CD14-positive monocyte (primary cell): ENCODE measurements around the gene RAPGEF6. TPM values are rescaled to one million over a fixed set of nuclear protein-coding genes. Genes with fewer than 3 reads are reported as not detected.

Experiments
- DNase-seq, 3 donors: peaks; one replicate each; pipeline ENCODE4 v3.0.0-alpha.2; 2011 to 2022
- H2AFZ ChIP-seq: 2 replicates; pipeline ENCODE4 v1.6.0; 2012; ENCODE audit warnings: mild to moderate bottlenecking, low read depth, low read length, inconsistent platforms; ENCODE audit not compliant: insufficient read depth, poor library complexity, severe bottlenecking
- H3K27ac ChIP-seq, 2 donors: 1 replicate in 1 of 2; 2 replicates in 1 of 2; pipeline ENCODE4 v1.5.1; 2012 to 2013; ENCODE audit warnings: low read length in 2 of 2, control low read depth in 1 of 2, inconsistent platforms in 1 of 2, low read depth in 1 of 2, mild to moderate bottlenecking in 1 of 2
- H3K27me3 ChIP-seq, 2 donors: one replicate each; pipeline versions ENCODE4 v1.6.0 to v1.6.1; 2011 to 2013; ENCODE audit warnings: low read length in 2 of 2; ENCODE audit not compliant: control insufficient read depth in 2 of 2, insufficient read depth in 2 of 2
- H3K36me3 ChIP-seq, 2 donors: replicated peaks in 1 of 2; 1 replicate in 1 of 2; 2 replicates in 1 of 2; pipeline versions ENCODE4 v1.5.1 to v1.6.1; 2012 to 2013; ENCODE audit warnings: low read length in 2 of 2, control low read depth in 1 of 2, inconsistent platforms in 1 of 2, mild to moderate bottlenecking in 1 of 2; ENCODE audit not compliant: insufficient read depth in 2 of 2, control insufficient read depth in 1 of 2
- H3K4me1 ChIP-seq, 2 donors: 1 replicate in 1 of 2; 2 replicates in 1 of 2; pipeline versions ENCODE4 v1.5.1 to v1.6.1; 2012 to 2013; ENCODE audit warnings: low read length in 2 of 2, control low read depth in 1 of 2, inconsistent platforms in 1 of 2, mild to moderate bottlenecking in 1 of 2, moderate library complexity in 1 of 2; ENCODE audit not compliant: insufficient read depth in 2 of 2, control insufficient read depth in 1 of 2
- H3K4me2 ChIP-seq: replicated peaks from 2 replicates; pipeline ENCODE3; 2012; ENCODE audit warnings: low read length, moderate library complexity, mild to moderate bottlenecking; ENCODE audit not compliant: poor library complexity, severe bottlenecking; ENCODE audit errors: extremely low read depth
- H3K4me3 ChIP-seq, 3 experiments: fragments of 200-600 bp in 1 of 3; sonication (generic) in 1 of 3; replicated peaks in 1 of 3; 1 replicate in 2 of 3; 2 replicates in 1 of 3; pipeline ENCODE4 v1.5.1; 2011 to 2013; ENCODE audit warnings: low read length in 3 of 3, mild to moderate bottlenecking in 3 of 3, control low read depth in 2 of 3, low read depth in 2 of 3, inconsistent platforms in 1 of 3, moderate library complexity in 1 of 3
- H3K79me2 ChIP-seq: 2 replicates; pipeline ENCODE4 v1.6.0; 2012; ENCODE audit warnings: mild to moderate bottlenecking, control low read depth, inconsistent platforms, low read length, moderate library complexity; ENCODE audit not compliant: insufficient read depth
- H3K9ac ChIP-seq: 2 replicates; pipeline ENCODE4 v1.6.0; 2017; ENCODE audit warnings: low read length, mild to moderate bottlenecking; ENCODE audit not compliant: insufficient read depth, poor library complexity, severe bottlenecking
- H3K9me3 ChIP-seq, 2 donors: replicated peaks in 1 of 2; 1 replicate in 1 of 2; 2 replicates in 1 of 2; pipeline versions ENCODE4 v1.5.1 to v1.6.1; 2012 to 2013; ENCODE audit warnings: low read length in 2 of 2, control low read depth in 1 of 2; ENCODE audit not compliant: control insufficient read depth in 1 of 2, insufficient read depth in 1 of 2
- H4K20me1 ChIP-seq: 2 replicates; pipeline ENCODE4 v1.6.0; 2012; ENCODE audit warnings: mild to moderate bottlenecking, low read length, control low read depth, moderate library complexity; ENCODE audit not compliant: insufficient read depth
- H3K27ac Mint-ChIP-seq, 7 donors: one replicate each; pipeline ENCODE4 v1.8.0; 2020; ENCODE audit warnings: mild to moderate bottlenecking in 7 of 7, mixed read lengths in 7 of 7, moderate library complexity in 6 of 7, inconsistent platforms in 2 of 7
- H3K27me3 Mint-ChIP-seq, 3 donors: one replicate each; pipeline ENCODE4 v1.8.0; 2021 to 2022; ENCODE audit warnings: low read depth in 3 of 3, mild to moderate bottlenecking in 3 of 3, mixed read lengths in 3 of 3, moderate library complexity in 3 of 3, inconsistent platforms in 1 of 3
- H3K36me3 Mint-ChIP-seq, 2 donors: one replicate each; pipeline ENCODE4 v1.8.0; 2020; ENCODE audit warnings: mixed read lengths in 2 of 2, inconsistent platforms in 1 of 2, mild to moderate bottlenecking in 1 of 2
- H3K4me1 Mint-ChIP-seq: one replicate; pipeline ENCODE4 v1.8.0; 2020; ENCODE audit warnings: mild to moderate bottlenecking, mixed read lengths
- H3K4me3 Mint-ChIP-seq, 2 donors: one replicate each; pipeline ENCODE4 v1.8.0; 2020; ENCODE audit warnings: mild to moderate bottlenecking in 2 of 2, mixed read lengths in 2 of 2, moderate library complexity in 1 of 2
- H3K9me3 Mint-ChIP-seq, 7 donors: one replicate each; pipeline ENCODE4 v1.8.0; 2020 to 2022; ENCODE audit warnings: mixed read lengths in 7 of 7, mild to moderate bottlenecking in 6 of 7, moderate library complexity in 6 of 7, inconsistent platforms in 2 of 7
- CTCF ChIP-seq: fragments of 200-600 bp; IDR thresholded peaks from one replicate; pipeline ENCODE4 v1.8.0; 2022; ENCODE audit warnings: antibody characterized with exemption, mild to moderate bottlenecking
- WGBS: methylation state at CpG from one replicate; pipeline ENCODE4 v1.1.5; 2013; ENCODE audit warnings: missing lambda C conversion rate; ENCODE audit not compliant: insufficient coverage; 5-methylcytosine and 5-hydroxymethylcytosine counted together
- intact Hi-C, 2 donors: fragments of 100-400 bp; cut with micrococcal nuclease; formaldehyde crosslinking; loops; one replicate each; pipeline versions ENCODE4 v1.15.0 to v1.15.1; 2023
- polyA plus RNA-seq, 3 donors: library from polyadenylated mRNA; depleted of rRNA in 1 of 3; unstranded in 2 of 3; stranded (reverse) in 1 of 3; fragments of 300-500 nt in 2 of 3; fragments of >200 nt in 1 of 3; fragmentation: Illumina TruSeq in 2 of 3; gene quantifications; 1 replicate in 2 of 3; 2 replicates in 1 of 3; pipeline ENCODE4 v1.2.3, GENCODE V29; 2012 to 2021
- small RNA-seq: library from RNA; depleted of rRNA; stranded (forward); fragments of <200 nt; gene quantifications from one replicate; pipeline ENCODE3, GENCODE V24; 2012; ENCODE audit warnings: low read depth; ENCODE audit not compliant: insufficient read length

Gene RAPGEF6
- polyA plus RNA-seq, 3 donors: 2.9 to 4.8 (median 4.8) TPM

DNA sequence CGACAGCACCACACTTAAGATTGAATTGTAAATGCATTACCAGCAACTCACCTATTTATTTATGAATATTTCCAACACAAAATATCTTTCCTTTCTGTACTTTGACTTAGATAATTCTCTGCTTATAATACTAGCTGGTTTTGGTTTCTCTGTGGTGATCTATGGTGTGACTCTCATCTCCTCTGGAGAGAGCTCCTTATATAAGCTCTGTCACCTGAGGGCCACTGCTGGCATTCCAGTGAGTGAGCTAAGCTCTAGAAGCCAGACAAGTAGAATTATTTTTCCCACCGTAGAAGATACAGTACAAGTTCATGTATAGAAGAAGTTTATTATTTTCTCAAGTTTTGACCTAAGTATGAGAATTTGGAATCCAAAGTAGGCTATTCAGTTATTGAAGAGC is 259.7 kb downstream of the RAPGEF6 start:
- Mint-ChIP-seq H3K4me1 (peaks cover 41% of the 10 kb centered on the region), H3K4me3 (no peak overlapping the region), H3K27me3 (no peaks in the 10 kb centered on the region), H3K27ac (peak overlapping the region; percentile 46 to 96 (median 80)), H3K36me3 (peaks cover 8 to 19% of the 10 kb centered on the region in 2 donors), H3K9me3 (peaks cover 0 to 2% (median 0%) of the 10 kb centered on the region in 7 donors)
- peaks cover 23% of the 10 kb centered on the region for H4K20me1 ChIP-seq
- H2AFZ ChIP-seq: no peak overlapping the region
- H3K4me1 ChIP-seq: peaks cover 22 to 27% of the 10 kb centered on the region in 2 donors
- H3K27me3 ChIP-seq: no peaks in the 10 kb centered on the region
- H3K4me3 ChIP-seq: no peak overlapping the region
- DNase-seq: no peak
- no CpG with 5 or more reads among the region's 2 CpGs for WGBS
- no peak overlapping the region for H3K9ac ChIP-seq
- H3K27ac ChIP-seq: peak overlapping the region in 1 of 2 donors; percentile 74
- H3K36me3 ChIP-seq: peaks cover 0 to 2% of the 10 kb centered on the region in 2 donors
- intact Hi-C loops: no loop called here
- H3K9me3 ChIP-seq: no peaks in the 10 kb centered on the region
- H3K79me2 ChIP-seq: peaks cover 98% of the 10 kb centered on the region
- no peak overlapping the region for H3K4me2 ChIP-seq
- no peak for TF ChIP-seq CTCF

Small RNA genes within 50 kb of the gene (small RNA-seq; reads per million reads assigned to genes)
- not detected for gene RF02271

Other genes with a start within 250 kb of the RAPGEF6 start
- gene FNIP1, start 161.8 kb upstream of the RAPGEF6 start, polyA plus RNA-seq: 10 to 100 TPM; 13.6 to 17.3 (median 16.3) TPM